Measurements from ENCODE around the gene CWC15. TPM values are rescaled to one million over a fixed set of nuclear protein-coding genes. Genes with fewer than 3 reads are reported as not detected.

CWC15 gene
- total and polyA plus RNA-seq, 11 donors, result 54.4 to 118 (median 62.7) TPM

DNA sequence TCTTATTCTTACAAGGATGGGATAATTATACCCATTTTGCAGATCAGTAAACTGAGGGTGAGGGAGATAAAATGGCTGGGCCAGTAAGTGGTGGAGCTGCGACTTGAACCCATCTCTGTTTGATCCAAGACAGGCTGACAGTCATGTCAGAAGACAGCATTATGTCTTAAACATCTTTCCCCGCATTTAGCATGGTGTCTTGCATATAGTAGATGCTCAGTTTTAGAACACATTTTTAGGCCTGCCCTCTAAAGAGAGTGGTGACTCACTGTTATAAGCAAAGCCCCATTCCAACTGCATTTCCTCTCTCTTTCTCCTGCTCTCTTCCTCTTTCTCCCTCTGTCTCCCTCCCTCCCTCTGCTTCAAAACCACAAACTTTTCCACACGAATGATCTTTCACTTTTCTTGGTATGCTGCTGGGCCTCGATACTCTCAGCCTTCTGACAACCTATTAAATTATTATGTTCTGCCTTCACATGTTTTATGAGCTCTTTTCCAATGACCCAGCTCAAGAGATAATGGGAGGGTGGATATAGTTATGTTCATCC is 25.2 kb downstream of the CWC15 start:
- ATAC-seq (no peak), DNase-seq (no peak)
- Histone ChIP-seq H3K4me1 (no peaks in the 10 kb centered on the region), H3K4me3 (no peak overlapping the region), H3K27me3 (peaks cover 0 to 2% (median 0%) of the 10 kb centered on the region in 9 donors), H3K36me3 (no peaks in the 10 kb centered on the region), H3K9me3 (peaks cover 0 to 5% (median 0%) of the 10 kb centered on the region in 12 donors), H3K27ac (no peak overlapping the region)
- intact Hi-C loops (cut with DNase I), result no loop called here
- TF ChIP-seq, protein P1, sequence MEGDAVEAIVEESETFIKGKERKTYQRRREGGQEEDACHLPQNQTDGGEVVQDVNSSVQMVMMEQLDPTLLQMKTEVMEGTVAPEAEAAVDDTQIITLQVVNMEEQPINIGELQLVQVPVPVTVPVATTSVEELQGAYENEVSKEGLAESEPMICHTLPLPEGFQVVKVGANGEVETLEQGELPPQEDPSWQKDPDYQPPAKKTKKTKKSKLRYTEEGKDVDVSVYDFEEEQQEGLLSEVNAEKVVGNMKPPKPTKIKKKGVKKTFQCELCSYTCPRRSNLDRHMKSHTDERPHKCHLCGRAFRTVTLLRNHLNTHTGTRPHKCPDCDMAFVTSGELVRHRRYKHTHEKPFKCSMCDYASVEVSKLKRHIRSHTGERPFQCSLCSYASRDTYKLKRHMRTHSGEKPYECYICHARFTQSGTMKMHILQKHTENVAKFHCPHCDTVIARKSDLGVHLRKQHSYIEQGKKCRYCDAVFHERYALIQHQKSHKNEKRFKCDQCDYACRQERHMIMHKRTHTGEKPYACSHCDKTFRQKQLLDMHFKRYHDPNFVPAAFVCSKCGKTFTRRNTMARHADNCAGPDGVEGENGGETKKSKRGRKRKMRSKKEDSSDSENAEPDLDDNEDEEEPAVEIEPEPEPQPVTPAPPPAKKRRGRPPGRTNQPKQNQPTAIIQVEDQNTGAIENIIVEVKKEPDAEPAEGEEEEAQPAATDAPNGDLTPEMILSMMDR (IDR thresholded peaks at IDR 0.05), result no peak
- no peak for TF ChIP-seq POLR2A (IDR thresholded peaks at IDR 0.05)
- WGBS, 4 donors, result 73 to 78% (median 76%) methylated on average over 4 of the region's 4 CpGs

DNA sequence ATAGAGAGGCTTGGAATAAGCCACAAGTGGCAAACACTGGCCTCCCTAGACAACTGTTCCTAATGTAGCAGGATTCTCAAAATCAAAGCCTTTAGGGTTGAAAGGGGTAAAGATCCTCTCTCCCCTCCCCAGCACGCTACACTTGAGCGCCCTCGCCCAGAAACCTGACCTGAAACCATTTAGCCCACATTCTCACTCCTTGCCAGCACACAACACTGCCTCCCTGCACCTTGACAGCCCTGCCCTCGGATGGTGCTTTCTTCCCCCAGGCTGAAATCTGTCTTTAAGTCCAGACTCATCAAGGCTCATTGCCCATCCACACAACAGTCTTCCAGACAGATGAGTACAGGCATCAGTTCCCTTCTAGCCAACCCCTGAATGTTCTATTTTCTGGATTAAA is 26.5 kb downstream of the CWC15 start:
- ATAC-seq, result no peak
- TF ChIP-seq POLR2A (IDR thresholded peaks at IDR 0.05), result no peak
- TF ChIP-seq, protein P1 (IDR thresholded peaks at IDR 0.05), result no peak
- intact Hi-C loops (cut with DNase I), result no loop called here

DNA sequence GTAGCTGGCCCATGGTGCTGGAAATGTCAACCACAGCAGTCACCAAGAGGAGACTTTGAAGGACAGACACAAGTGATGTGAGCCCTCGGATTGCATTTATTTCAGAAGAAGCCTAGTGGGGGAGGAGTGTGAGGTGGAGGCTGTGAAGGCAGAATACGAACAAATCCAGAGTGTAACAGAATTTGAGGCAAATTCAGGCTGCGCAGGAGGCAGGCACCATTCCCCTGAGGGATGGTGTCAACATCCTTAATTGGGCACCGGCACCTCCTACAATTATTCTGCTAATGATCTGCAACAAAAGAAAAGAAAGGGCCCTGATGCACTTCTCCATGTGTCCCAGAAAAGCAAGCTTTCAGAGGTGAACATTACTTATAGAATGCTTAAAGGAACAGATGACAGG is 32.2 kb downstream of the CWC15 start:
- TF ChIP-seq, protein P1 (IDR thresholded peaks at IDR 0.05), result no peak
- TF ChIP-seq POLR2A (IDR thresholded peaks at IDR 0.05), result no peak
- Histone ChIP-seq H3K4me3 (no peak overlapping the region), H3K27ac (no peak overlapping the region), H3K4me1 (peaks cover 0 to 21% (median 9%) of the 10 kb centered on the region in 12 donors), H3K36me3 (no peaks in the 10 kb centered on the region), H3K9me3 (no peaks in the 10 kb centered on the region), H3K27me3 (peaks cover 0 to 4% (median 0%) of the 10 kb centered on the region in 9 donors)
- intact Hi-C loops (cut with DNase I), result no loop called here
- ATAC-seq, result no peak
- no peak for DNase-seq
- WGBS, 4 donors, result 77 to 88% (median 80%) methylated on average over 4 of the region's 4 CpGs

More for the DNA sequence above, 26.5 kb downstream of the CWC15 start:
- H3K36me3 ChIP-seq, result no peaks in the 10 kb centered on the region
- peaks cover 0 to 4% (median 0%) of the 10 kb centered on the region in 9 donors for H3K27me3 ChIP-seq
- H3K27ac ChIP-seq, result no peak overlapping the region
- no peaks in the 10 kb centered on the region for H3K4me1 ChIP-seq
- no peak overlapping the region for H3K4me3 ChIP-seq
- 78 to 92% (median 82%) methylated on average over 4 of the region's 4 CpGs for WGBS, 4 donors
- peaks cover 0 to 5% (median 0%) of the 10 kb centered on the region in 12 donors for H3K9me3 ChIP-seq
- no peak for DNase-seq

DNA sequence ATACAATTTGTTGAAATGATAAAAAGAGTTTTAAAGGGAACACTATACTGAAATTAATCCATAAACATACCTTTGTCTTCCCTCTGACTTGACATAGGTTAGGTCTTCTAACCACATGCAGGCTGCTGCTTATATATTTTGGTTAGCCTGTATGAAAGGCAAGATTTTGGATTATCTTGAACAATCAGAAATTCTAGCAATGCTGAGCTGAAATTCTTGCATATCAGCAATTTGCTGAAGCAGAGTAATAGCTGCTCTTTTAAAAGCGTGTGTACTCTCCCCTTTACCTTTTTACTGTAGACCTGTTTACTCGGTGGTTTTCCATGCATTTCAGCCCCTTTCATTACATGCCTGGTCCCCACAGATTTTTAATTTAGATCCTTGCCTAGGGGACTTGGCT is 34.0 kb downstream of the CWC15 start:
- 94 to 97% (median 96%) methylated on average over 2 of the region's 2 CpGs for WGBS, 4 donors
- ATAC-seq (no peak), DNase-seq (no peak)
- no peak for TF ChIP-seq POLR2A (IDR thresholded peaks at IDR 0.05)
- TF ChIP-seq, protein P1 (IDR thresholded peaks at IDR 0.05), result no peak
- Histone ChIP-seq H3K9me3 (no peaks in the 10 kb centered on the region), H3K4me3 (no peak overlapping the region), H3K4me1 (peaks cover 0 to 29% (median 13%) of the 10 kb centered on the region in 12 donors), H3K27me3 (peaks cover 0 to 4% (median 0%) of the 10 kb centered on the region in 9 donors), H3K36me3 (no peaks in the 10 kb centered on the region), H3K27ac (peak overlapping the region in 4 of 12 donors; percentile 11 to 53 (median 28))
- intact Hi-C loops (cut with DNase I), result loop anchor here in 1 of 10 donors (10.0 kb wide), 1 partner anchor 805 kb away; no protein-coding TSS in a partner anchor
